Measurements from ENCODE around the gene FBL.

DNA sequence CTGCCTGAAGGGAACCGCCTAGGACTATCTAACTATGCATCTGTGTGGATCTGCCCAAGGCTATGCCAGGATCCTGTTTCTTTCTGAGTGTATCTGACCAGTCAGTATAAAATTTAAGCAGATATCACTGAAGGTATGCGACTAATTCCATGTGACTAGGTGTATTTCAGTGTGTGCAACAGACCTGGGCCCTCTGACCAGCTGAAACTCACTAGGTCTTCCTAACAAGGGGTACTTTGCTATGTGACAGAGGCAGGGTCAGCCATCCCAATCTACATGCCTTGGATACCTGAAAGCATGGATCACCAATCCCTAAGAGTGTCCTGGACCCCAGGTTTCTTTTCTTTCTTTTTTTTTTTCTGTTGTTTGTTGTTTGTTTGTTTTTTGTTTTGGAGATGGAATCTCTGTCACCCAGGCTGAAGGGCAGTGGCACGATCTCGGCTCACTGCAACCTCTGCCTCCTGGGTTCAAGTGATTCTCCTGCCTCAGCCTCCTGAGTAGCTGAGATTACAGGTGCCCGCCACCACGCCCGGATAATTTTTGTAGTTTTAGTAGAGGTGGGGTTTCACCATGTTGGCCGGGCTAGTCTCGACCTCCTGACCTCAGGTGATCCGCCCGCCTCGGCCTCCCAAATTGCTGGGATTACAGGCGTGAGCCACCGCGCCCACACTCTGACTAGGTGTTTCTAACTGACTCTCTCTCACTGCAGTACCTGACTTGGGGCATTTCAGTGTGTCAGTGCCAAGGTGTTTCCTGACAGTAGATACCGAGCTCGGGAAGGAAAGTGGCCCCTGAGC lies 44.8 kb upstream of the FBL start:
- TF ChIP-seq CTCF (IDR thresholded peaks at IDR 0.05 in 8 of 11, conservative IDR thresholded peaks at IDR 0.05 in 3 of 11) (no peak), POLR2A (IDR thresholded peaks at IDR 0.05) (no peak), POLR2AphosphoS5 (IDR thresholded peaks at IDR 0.05) (no peak)
